Loucy (cell line): ENCODE data around the gene LGALS1.
"Not testable (repeated sequence)": the region's sequence is repeated elsewhere in the genome, so short reads cannot be mapped to it uniquely, and the experiment has no call there.

Experiments
- H2AFZ ChIP-seq: fragments of 200-600 bp; sonication (generic); 2 replicates; pipeline ENCODE4 v1.6.0; 2016; ENCODE audit warnings: antibody characterized with exemption, mild to moderate bottlenecking, low read length, moderate library complexity
- H3F3A ChIP-seq: fragments of 200-600 bp; 2 replicates; pipeline ENCODE4 v1.6.0; 2016; ENCODE audit warnings: antibody characterized with exemption, low read depth, mild to moderate bottlenecking
- H3K27me3 ChIP-seq: fragments of 200-600 bp; sonication (generic); 2 replicates; pipeline ENCODE4 v1.6.1; 2014; ENCODE audit warnings: low read length, mild to moderate bottlenecking; ENCODE audit not compliant: insufficient read depth, poor library complexity, severe bottlenecking
- H3K36me3 ChIP-seq: fragments of 200-600 bp; sonication (generic); 2 replicates; pipeline ENCODE4 v1.6.1; 2016; ENCODE audit warnings: low read length; ENCODE audit not compliant: insufficient read depth
- H3K4me1 ChIP-seq: fragments of 200-600 bp; sonication (generic); 2 replicates; pipeline ENCODE4 v1.5.1; 2014; ENCODE audit warnings: low read length, mild to moderate bottlenecking; ENCODE audit not compliant: insufficient read depth, poor library complexity, severe bottlenecking
- H3K4me2 ChIP-seq: fragments of 200-600 bp; sonication (generic); 2 replicates; pipeline ENCODE4 v1.6.0; 2014; ENCODE audit warnings: antibody characterized with exemption, low read length, low read depth, mild to moderate bottlenecking; ENCODE audit not compliant: poor library complexity, severe bottlenecking
- H3K4me3 ChIP-seq: fragments of 200-600 bp; sonication (generic); 2 replicates; pipeline ENCODE4 v1.5.1; 2014; ENCODE audit warnings: low read length, mild to moderate bottlenecking, mixed read lengths; ENCODE audit not compliant: poor library complexity, severe bottlenecking
- H3K79me2 ChIP-seq: fragments of 200-600 bp; sonication (generic); 2 replicates; pipeline ENCODE4 v1.6.1; 2014; ENCODE audit warnings: low read length; ENCODE audit not compliant: insufficient read depth
- H3K9ac ChIP-seq: fragments of 200-600 bp; sonication (generic); 2 replicates; pipeline ENCODE4 v1.6.0; 2014; ENCODE audit warnings: mild to moderate bottlenecking, low read depth, low read length, moderate library complexity; ENCODE audit not compliant: poor library complexity, severe bottlenecking
- H3K9me2 ChIP-seq: fragments of 200-600 bp; sonication (generic); replicated peaks from 2 replicates; pipeline ENCODE4 v1.6.1; 2016; ENCODE audit warnings: low read depth, low read length, mixed read lengths
- H3K9me3 ChIP-seq: fragments of 200-600 bp; sonication (generic); 2 replicates; pipeline ENCODE4 v1.6.1; 2014; ENCODE audit warnings: mild to moderate bottlenecking, antibody characterized with exemption, low read length, low read depth; ENCODE audit not compliant: insufficient read depth
- H4K20me1 ChIP-seq: fragments of 200-600 bp; sonication (generic); 2 replicates; pipeline ENCODE4 v1.6.0; 2014; ENCODE audit warnings: antibody characterized with exemption, low read length, mild to moderate bottlenecking; ENCODE audit not compliant: insufficient read depth, poor library complexity, severe bottlenecking
- CTCF ChIP-seq: fragments of 200-600 bp; sonication (generic); conservative IDR thresholded peaks from 2 replicates; pipeline ENCODE4 v1.5.1; 2014; ENCODE audit warnings: mild to moderate bottlenecking, antibody characterized with exemption, low read length
- EZH2phosphoT487 ChIP-seq: fragments of 200-600 bp; IDR thresholded peaks from 2 replicates; pipeline ENCODE4 v1.6.1; 2018; ENCODE audit warnings: antibody characterized with exemption, mild to moderate bottlenecking, moderate library complexity, borderline replicate concordance

Gene LGALS1

GRCh38 chr22:37716708-37717107 lies 41.3 kb downstream of the LGALS1 start:
- Histone ChIP-seq H3K79me2 (no peaks in the 10 kb centered on the region), H3K4me3 (no peak overlapping the region), H3F3A (no peaks in the 10 kb centered on the region), H2AFZ (no peak overlapping the region), H3K27me3 (no peaks in the 10 kb centered on the region), H3K4me2 (no peak overlapping the region), H3K36me3 (no peaks in the 10 kb centered on the region), H3K9ac (no peak overlapping the region), H3K9me3 (no peaks in the 10 kb centered on the region), H4K20me1 (no peaks in the 10 kb centered on the region), H3K4me1 (no peaks in the 10 kb centered on the region), H3K9me2 (no peaks in the 10 kb centered on the region)
- TF ChIP-seq EZH2phosphoT487: no peak
- no peak for TF ChIP-seq CTCF

- H3K36me3 ChIP-seq, H3F3A ChIP-seq, H3K4me1 ChIP-seq, H3K9me3 ChIP-seq, H3K79me2 ChIP-seq, H3K4me3 ChIP-seq, H3K9ac ChIP-seq, H3K4me2 ChIP-seq, H2AFZ ChIP-seq, H3K27me3 ChIP-seq, H4K20me1 ChIP-seq, H3K9me2 ChIP-seq: not testable (repeated sequence)
Measured at GRCh38 chr22:37717235-37717634, 41.8 kb downstream of the LGALS1 start.

- H3K9me3 ChIP-seq, H2AFZ ChIP-seq, H3K4me2 ChIP-seq, H3K9ac ChIP-seq, H3K36me3 ChIP-seq, H4K20me1 ChIP-seq, H3K79me2 ChIP-seq, H3K4me3 ChIP-seq, H3K27me3 ChIP-seq, H3K4me1 ChIP-seq, H3K9me2 ChIP-seq, H3F3A ChIP-seq: not testable (repeated sequence)
Measured at GRCh38 chr22:37717746-37718305, 42.4 kb downstream of the LGALS1 start.

- H3K9me3 ChIP-seq: no peaks in the 10 kb centered on the region
- H3K4me3 ChIP-seq: no peak overlapping the region
- H3K79me2 ChIP-seq: no peaks in the 10 kb centered on the region
- no peaks in the 10 kb centered on the region for H3K27me3 ChIP-seq
- no peaks in the 10 kb centered on the region for H3F3A ChIP-seq
- H2AFZ ChIP-seq: no peak overlapping the region
- no peaks in the 10 kb centered on the region for H3K9me2 ChIP-seq
- H3K36me3 ChIP-seq: no peaks in the 10 kb centered on the region
- no peak overlapping the region for H3K4me2 ChIP-seq
- TF ChIP-seq EZH2phosphoT487 (no peak), CTCF (no peak)
- H3K9ac ChIP-seq: no peak overlapping the region
- no peaks in the 10 kb centered on the region for H4K20me1 ChIP-seq
- no peaks in the 10 kb centered on the region for H3K4me1 ChIP-seq
Measured at GRCh38 chr22:37725551-37726240, 50.3 kb downstream of the LGALS1 start.
